IMR-90 (cell line): ENCODE results near the gene NKX6-2. TPM values are rescaled to one million over a fixed set of nuclear protein-coding genes. Genes with fewer than 3 reads are reported as not detected.

ENCODE experiments used
- ATAC-seq: fragments of 200-7000 bp; cut with Tn5 transposase; 2 replicates; pipeline ENCODE4 v1.9.1; 2020; ENCODE audit warnings: low read depth, mild to moderate bottlenecking, moderate library complexity
- BruUV-seq: library from RNA; stranded (reverse); fragments of 400-500 nt; replicated peaks from 2 replicates; lab custom pipeline; 2021; lab: Mats Ljungman, UMichigan
- CTCF ChIA-PET: fragments of 300-600 bp; formaldehyde crosslinking; extraction: SDS; loops from one replicate; lab custom pipeline; 2021; ENCODE audit warnings: antibody characterized with exemption; lab: Yijun Ruan, JAX
- POLR2A ChIA-PET: fragments of 300-600 bp; sonication (Branson Sonifier 250); formaldehyde crosslinking; loops from one replicate; lab custom pipeline; 2022; ENCODE audit warnings: antibody characterized with exemption; ENCODE audit not compliant: unreplicated experiment; lab: Charles Lee
- DNase-seq: peaks from one replicate; pipeline ENCODE4 v3.0.0; 2013
- H2AFZ ChIP-seq: replicated peaks from 2 replicates; pipeline ENCODE3; 2013; ENCODE audit warnings: low read length, mild to moderate bottlenecking; ENCODE audit not compliant: poor library complexity
- H2AK5ac ChIP-seq: 2 replicates; pipeline ENCODE4 v1.6.1; 2013; ENCODE audit warnings: low read depth, low read length, inconsistent platforms
- H2AK9ac ChIP-seq: replicated peaks from 2 replicates; pipeline ENCODE3; 2013; ENCODE audit warnings: mild to moderate bottlenecking, low read depth, low read length, moderate library complexity; ENCODE audit not compliant: poor library complexity
- H2BK120ac ChIP-seq: 2 replicates; pipeline ENCODE4 v1.6.1; 2013; ENCODE audit warnings: low read depth, low read length, inconsistent platforms
- H2BK15ac ChIP-seq: 3 replicates; pipeline ENCODE4 v1.6.1; 2013; ENCODE audit warnings: low read depth, low read length, inconsistent platforms
- H2BK20ac ChIP-seq: 2 replicates; pipeline ENCODE4 v1.6.1; 2013; ENCODE audit warnings: low read depth, mild to moderate bottlenecking, inconsistent platforms, low read length, moderate library complexity
- H2BK5ac ChIP-seq: 2 replicates; pipeline ENCODE4 v1.6.1; 2013; ENCODE audit warnings: mild to moderate bottlenecking, low read depth, low read length, inconsistent platforms; ENCODE audit not compliant: poor library complexity, severe bottlenecking
- H3K14ac ChIP-seq: replicated peaks from 2 replicates; pipeline ENCODE4 v1.6.1; 2013; ENCODE audit warnings: low read depth, low read length, inconsistent platforms
- H3K18ac ChIP-seq: 2 replicates; pipeline ENCODE4 v1.6.1; 2013; ENCODE audit warnings: low read depth, low read length, control low read depth
- H3K23ac ChIP-seq: 2 replicates; pipeline ENCODE4 v1.6.1; 2013; ENCODE audit warnings: low read depth, low read length, inconsistent platforms
- H3K27ac ChIP-seq: 2 replicates; pipeline ENCODE4 v1.5.1; 2013; ENCODE audit warnings: mild to moderate bottlenecking, control low read depth, low read length; ENCODE audit not compliant: insufficient read depth
- H3K27me3 ChIP-seq: 2 replicates; pipeline ENCODE4 v1.6.1; 2013; ENCODE audit warnings: low read length; ENCODE audit not compliant: control insufficient read depth, insufficient read depth
- H3K36me3 ChIP-seq: 2 replicates; pipeline ENCODE4 v1.6.1; 2013; ENCODE audit warnings: low read length, mixed read lengths; ENCODE audit not compliant: control insufficient read depth, insufficient read depth
- H3K4ac ChIP-seq: 2 replicates; pipeline ENCODE4 v1.6.1; 2013; ENCODE audit warnings: low read depth, low read length, inconsistent platforms
- H3K4me1 ChIP-seq: 2 replicates; pipeline ENCODE4 v1.6.1; 2013; ENCODE audit warnings: low read length, mixed read lengths; ENCODE audit not compliant: control insufficient read depth, insufficient read depth
- H3K4me2 ChIP-seq: 2 replicates; pipeline ENCODE4 v1.6.1; 2013; ENCODE audit warnings: low read depth, mild to moderate bottlenecking, control low read depth, low read length, moderate library complexity
- H3K4me3 ChIP-seq: 2 replicates; pipeline ENCODE4 v1.5.1; 2013; ENCODE audit warnings: low read depth, mild to moderate bottlenecking, control low read depth, low read length, moderate library complexity; ENCODE audit not compliant: insufficient read depth
- H3K56ac ChIP-seq: 2 replicates; pipeline ENCODE4 v1.6.1; 2013; ENCODE audit warnings: low read length, inconsistent platforms; ENCODE audit not compliant: insufficient read depth; ENCODE audit errors: extremely low read depth
- H3K79me1 ChIP-seq, 2 experiments: 2 replicates each; pipeline ENCODE4 v1.6.1; 2013; ENCODE audit warnings: low read length in 2 of 2, inconsistent platforms in 1 of 2, low read depth in 1 of 2
- H3K9ac ChIP-seq: 2 replicates; pipeline ENCODE4 v1.6.1; 2013; ENCODE audit warnings: low read depth, low read length, control low read depth
- H3K9me1 ChIP-seq: 2 replicates; pipeline ENCODE4 v1.6.1; 2013; ENCODE audit warnings: low read length, inconsistent platforms; ENCODE audit not compliant: insufficient read depth
- H3K9me3 ChIP-seq: 2 replicates; pipeline ENCODE4 v1.6.1; 2013; ENCODE audit warnings: low read length; ENCODE audit not compliant: control insufficient read depth, insufficient read depth
- H4K20me1 ChIP-seq: 2 replicates; pipeline ENCODE4 v1.6.1; 2013; ENCODE audit warnings: low read length, inconsistent platforms; ENCODE audit not compliant: insufficient read depth
- H4K5ac ChIP-seq: 2 replicates; pipeline ENCODE4 v1.6.1; 2013; ENCODE audit warnings: mild to moderate bottlenecking, low read depth, low read length, control low read depth
- H4K8ac ChIP-seq, 2 experiments: 2 replicates each; pipeline ENCODE4 v1.6.1; 2013; ENCODE audit warnings: low read depth in 2 of 2, low read length in 2 of 2, control low read depth in 1 of 2, inconsistent platforms in 1 of 2
- H4K91ac ChIP-seq: 2 replicates; pipeline ENCODE4 v1.6.1; 2013; ENCODE audit warnings: low read depth, low read length, inconsistent platforms; ENCODE audit not compliant: insufficient read depth
- ELK1 ChIP-seq: fragments of 150-350 bp; IDR thresholded peaks from 2 replicates; pipeline ENCODE4 v1.6.1; 2016; ENCODE audit warnings: low read depth, mild to moderate bottlenecking, low read length, moderate library complexity, borderline replicate concordance
- MAZ ChIP-seq: IDR thresholded peaks from 2 replicates; pipeline ENCODE4 v1.6.1; 2012; ENCODE audit warnings: low read depth, mild to moderate bottlenecking, low read length, improper control_type of control experiment, moderate library complexity, borderline replicate concordance
- MXI1 ChIP-seq: IDR thresholded peaks from 2 replicates; pipeline ENCODE4 v1.6.1; 2012; ENCODE audit warnings: low read depth, mild to moderate bottlenecking, low read length, moderate library complexity, borderline replicate concordance
- NFE2L2 ChIP-seq: fragments of 150-350 bp; IDR thresholded peaks from 2 replicates; pipeline ENCODE4 v1.6.1; 2016; ENCODE audit warnings: low read depth, mild to moderate bottlenecking, low read length
- SMC3 ChIP-seq: fragments of 150-350 bp; IDR thresholded peaks from 2 replicates; pipeline ENCODE4 v1.6.1; 2016; ENCODE audit warnings: low read depth, mild to moderate bottlenecking, antibody characterized with exemption, low read length, moderate library complexity
- USF2 ChIP-seq: fragments of 150-350 bp; IDR thresholded peaks from 2 replicates; pipeline ENCODE4 v1.6.1; 2017; ENCODE audit warnings: mild to moderate bottlenecking, antibody characterized with exemption, low read length, low read depth
- WGBS, 2 experiments: methylation state at CpG; one replicate each; pipeline versions ENCODE4 v1.1.5 to v1.1.7; 2013; ENCODE audit warnings: missing lambda C conversion rate in 2 of 2; ENCODE audit not compliant: insufficient read length in 1 of 2; ENCODE audit errors: extremely low coverage in 2 of 2; 5-methylcytosine and 5-hydroxymethylcytosine counted together
- dilution Hi-C: fragments of 300-500 bp; cut with HindIII; formaldehyde crosslinking; loops from one replicate; pipeline ENCODE4 v1.14.3; 2018; ENCODE audit warnings: low sequenced_read_pairs; ENCODE audit not compliant: unreplicated experiment
- in situ Hi-C: fragments of 300-500 bp; cut with MboI; formaldehyde crosslinking; loops from 3 replicates; pipeline ENCODE4 v1.14.3; 2019; ENCODE audit warnings: low sequenced_read_pairs, inconsistent platforms, mixed read lengths
- intact Hi-C: fragments of 100-400 bp; cut with micrococcal nuclease; formaldehyde crosslinking; loops from 2 replicates; pipeline ENCODE4 v1.10.0; 2022
- polyA plus RNA-seq, 3 experiments: library from polyadenylated mRNA; depleted of rRNA; stranded (reverse); fragments of >200 nt; gene quantifications; 2 replicates each; pipeline ENCODE4 v1.2.3, GENCODE V29; 2012; ENCODE audit warnings: low replicate concordance in 1 of 3
- total RNA-seq: library from RNA; depleted of rRNA; stranded (reverse); fragments of >200 nt; gene quantifications from 2 replicates; pipeline ENCODE4 v1.2.3, GENCODE V29; 2012

NKX6-2 gene
- total and polyA plus RNA-seq, 2 of the 4 experiments (the other 2 are of a cell fraction), result not detected

- TF ChIP-seq SMC3, result no peak
Observed at GRCh38 chr10:132748545-132749370, 37.2 kb downstream of the NKX6-2 start (continued).

GRCh38 chr10:132748135-132748534 lies 37.8 kb downstream of the NKX6-2 start:
- peaks cover 9% of the 10 kb centered on the region for H3K4me1 ChIP-seq
- H2BK15ac ChIP-seq, result no peak overlapping the region
- H3K9me3 ChIP-seq, result no peaks in the 10 kb centered on the region
- no peak for DNase-seq
- no peak overlapping the region for H3K4ac ChIP-seq
- H2BK5ac ChIP-seq, result no peak overlapping the region
- no peak overlapping the region for H3K14ac ChIP-seq
- H2AK9ac ChIP-seq, result no peak overlapping the region
- intact Hi-C loops, result no loop called here
- WGBS, 2 experiments, result 96% methylated on average over 7 of the region's 15 CpGs; no CpG with 5 or more reads in 1 of the 2 experiments
- H3K56ac ChIP-seq, result no peak overlapping the region
- TF ChIP-seq USF2 (no peak), MAZ (no peak), ELK1 (no peak), NFE2L2 (no peak), MXI1 (no peak), SMC3 (no peak)
- no peak for ATAC-seq
- no peak overlapping the region for H2AK5ac ChIP-seq
- no peak overlapping the region for H3K23ac ChIP-seq
- no peak overlapping the region for H4K5ac ChIP-seq
- no peak overlapping the region for H4K8ac ChIP-seq
- H2BK120ac ChIP-seq, result no peak overlapping the region
- H3K9ac ChIP-seq, result no peak overlapping the region
- no peak overlapping the region for H3K18ac ChIP-seq
- ChIA-PET CTCF (no interaction called here), POLR2A (no interaction called here)
- no peaks in the 10 kb centered on the region for H3K9me1 ChIP-seq
- H2AFZ ChIP-seq, result no peak overlapping the region
- dilution Hi-C loops, result no loop called here
- in situ Hi-C loops, result no loop called here
- peaks cover 2% of the 10 kb centered on the region; the same call in 1 of the 2 replicates for H3K36me3 ChIP-seq
- no peak overlapping the region for H3K4me2 ChIP-seq
- H4K91ac ChIP-seq, result no peak overlapping the region
- H2BK20ac ChIP-seq, result no peak overlapping the region
- H3K27me3 ChIP-seq, result no peaks in the 10 kb centered on the region
- H4K20me1 ChIP-seq, result no peaks in the 10 kb centered on the region; the same call in 1 of the 2 replicates
- peaks cover 0 to 7% of the 10 kb centered on the region in 2 experiments; a peak in 1 of 4 replicates for H3K79me1 ChIP-seq
- H3K4me3 ChIP-seq, result no peak overlapping the region
- no TSS peak for BruUV-seq
- no peak overlapping the region for H3K27ac ChIP-seq
